Mesodermal cell (in vitro differentiated cells): Measurements from ENCODE around the gene FRMD4A.

Experiments
- H3K27ac ChIP-seq: 2 replicates; pipeline ENCODE4 v1.7.0; 2013; ENCODE audit warnings: mild to moderate bottlenecking, low read depth, low read length, moderate library complexity; ENCODE audit not compliant: severe bottlenecking
- H3K36me3 ChIP-seq: 2 replicates; pipeline ENCODE4 v1.7.1; 2013; ENCODE audit warnings: mild to moderate bottlenecking, low read length, moderate library complexity; ENCODE audit not compliant: control insufficient read depth, insufficient read depth
- H3K4me1 ChIP-seq: one replicate; pipeline ENCODE4 v1.7.1; 2013; ENCODE audit warnings: mild to moderate bottlenecking, low read length; ENCODE audit not compliant: insufficient read depth, control insufficient read depth, poor library complexity, severe bottlenecking
- H3K4me3 ChIP-seq: 2 replicates; pipeline ENCODE4 v1.7.0; 2013; ENCODE audit warnings: low read length, control low read depth, mild to moderate bottlenecking; ENCODE audit not compliant: insufficient read depth, poor library complexity, severe bottlenecking; ENCODE audit errors: extremely low read depth
- H3K9me3 ChIP-seq: 2 replicates; pipeline ENCODE4 v1.7.1; 2013; ENCODE audit warnings: mild to moderate bottlenecking, low read length, moderate library complexity; ENCODE audit not compliant: control insufficient read depth
- WGBS, 2 experiments: methylation state at CpG; one replicate each; pipeline ENCODE4 v1.1.5; 2013; ENCODE audit warnings: missing lambda C conversion rate in 2 of 2; ENCODE audit not compliant: insufficient coverage in 2 of 2; 5-methylcytosine and 5-hydroxymethylcytosine counted together

The FRMD4A gene

GRCh38 chr10:14128519-14128918 lies 202.2 kb downstream of the FRMD4A start:
- Histone ChIP-seq H3K9me3 (no peaks in the 10 kb centered on the region), H3K36me3 (no peaks in the 10 kb centered on the region), H3K4me3 (no peak overlapping the region), H3K27ac (no peak overlapping the region), H3K4me1 (peaks cover 12% of the 10 kb centered on the region)
- WGBS, 2 experiments, result 60 to 86% methylated on average over 1 to 6 of the region's 8 CpGs

GRCh38 chr10:14126697-14127440 lies 203.9 kb downstream of the FRMD4A start:
- Histone ChIP-seq H3K4me3 (no peak overlapping the region), H3K9me3 (no peaks in the 10 kb centered on the region), H3K27ac (no peak overlapping the region), H3K36me3 (no peaks in the 10 kb centered on the region), H3K4me1 (peaks cover 12% of the 10 kb centered on the region)
- WGBS, 2 experiments, result 94 to 96% methylated on average over 3 to 5 of the region's 6 CpGs

- no peak overlapping the region for H3K4me3 ChIP-seq
- no peaks in the 10 kb centered on the region for H3K9me3 ChIP-seq
- WGBS, 2 experiments, result no CpG with 5 or more reads among the region's 6 CpGs
- no peaks in the 10 kb centered on the region for H3K36me3 ChIP-seq
- peaks cover 4% of the 10 kb centered on the region for H3K4me1 ChIP-seq
- no peak overlapping the region for H3K27ac ChIP-seq
Measured at GRCh38 chr10:14125564-14125963, 205.2 kb downstream of the FRMD4A start.

- 94% methylated on average over 7 of the region's 7 CpGs for WGBS, 2 experiments
- Histone ChIP-seq H3K36me3 (no peaks in the 10 kb centered on the region), H3K4me3 (no peak overlapping the region), H3K4me1 (peaks cover 4% of the 10 kb centered on the region), H3K9me3 (no peaks in the 10 kb centered on the region), H3K27ac (no peak overlapping the region)
Measured at GRCh38 chr10:14124941-14125340, 205.8 kb downstream of the FRMD4A start.

- peaks cover 4% of the 10 kb centered on the region for H3K4me1 ChIP-seq
- H3K36me3 ChIP-seq, result no peaks in the 10 kb centered on the region
- no peak overlapping the region for H3K4me3 ChIP-seq
- WGBS, 2 experiments, result 96 to 100% methylated on average over 3 to 5 of the region's 5 CpGs
- H3K27ac ChIP-seq, result no peak overlapping the region
- no peaks in the 10 kb centered on the region for H3K9me3 ChIP-seq
Measured at GRCh38 chr10:14123139-14123538, 207.6 kb downstream of the FRMD4A start.

GRCh38 chr10:14120812-14121211 lies 209.9 kb downstream of the FRMD4A start:
- no peaks in the 10 kb centered on the region for H3K4me1 ChIP-seq
- no peak overlapping the region for H3K27ac ChIP-seq
- 79 to 87% methylated on average over 2 of the region's 2 CpGs for WGBS, 2 experiments
- H3K36me3 ChIP-seq, result no peaks in the 10 kb centered on the region
- H3K4me3 ChIP-seq, result no peak overlapping the region
- H3K9me3 ChIP-seq, result no peaks in the 10 kb centered on the region

- no peak overlapping the region for H3K27ac ChIP-seq
- WGBS, 2 experiments, result 93% methylated on average over 2 to 4 of the region's 4 CpGs
Measured at GRCh38 chr10:14118953-14119352, 211.8 kb downstream of the FRMD4A start.

GRCh38 chr10:14116837-14117236 lies 213.9 kb downstream of the FRMD4A start:
- H3K4me3 ChIP-seq, result no peak overlapping the region
- H3K9me3 ChIP-seq, result no peaks in the 10 kb centered on the region
- no peaks in the 10 kb centered on the region for H3K4me1 ChIP-seq
- H3K27ac ChIP-seq, result no peak overlapping the region
- no peaks in the 10 kb centered on the region for H3K36me3 ChIP-seq

More at GRCh38 chr10:14118953-14119352, 211.8 kb downstream of the FRMD4A start:
- H3K4me1 ChIP-seq, result no peaks in the 10 kb centered on the region
- no peaks in the 10 kb centered on the region for H3K9me3 ChIP-seq
- H3K36me3 ChIP-seq, result no peaks in the 10 kb centered on the region
- H3K4me3 ChIP-seq, result no peak overlapping the region

- H3K4me1 ChIP-seq, result no peaks in the 10 kb centered on the region
- no peaks in the 10 kb centered on the region for H3K36me3 ChIP-seq
- H3K4me3 ChIP-seq, result no peak overlapping the region
- H3K9me3 ChIP-seq, result no peaks in the 10 kb centered on the region
- 95 to 99% methylated on average over 6 to 7 of the region's 8 CpGs for WGBS, 2 experiments
- H3K27ac ChIP-seq, result no peak overlapping the region
Measured at GRCh38 chr10:14116021-14116420, 214.7 kb downstream of the FRMD4A start.

GRCh38 chr10:14114791-14115190 lies 215.9 kb downstream of the FRMD4A start:
- no peak overlapping the region for H3K27ac ChIP-seq
- H3K4me3 ChIP-seq, result no peak overlapping the region
- no peaks in the 10 kb centered on the region for H3K4me1 ChIP-seq
- WGBS, 2 experiments, result 78 to 100% methylated on average over 2 of the region's 2 CpGs
- H3K36me3 ChIP-seq, result no peaks in the 10 kb centered on the region
- H3K9me3 ChIP-seq, result no peaks in the 10 kb centered on the region

GRCh38 chr10:14112056-14112455 lies 218.7 kb downstream of the FRMD4A start:
- Histone ChIP-seq H3K27ac (no peak overlapping the region), H3K36me3 (no peaks in the 10 kb centered on the region), H3K9me3 (no peaks in the 10 kb centered on the region), H3K4me1 (no peaks in the 10 kb centered on the region), H3K4me3 (no peak overlapping the region)
- WGBS, 2 experiments, result 67 to 87% methylated on average over 1 of the region's 5 CpGs
